A549 (cell line): ENCODE measurements around the gene CAB39.

Experiments used
- EHMT2 ChIP-seq: fragments of 200-600 bp; sonication (generic); IDR thresholded peaks from 2 replicates; pipeline ENCODE4 v1.6.1; 2016; ENCODE audit warnings: antibody characterized with exemption, low read depth, mild to moderate bottlenecking, moderate library complexity
- EP300 ChIP-seq, 2 experiments: fragments of >200 bp; sonication (Bioruptor Twin); formaldehyde crosslinking; IDR thresholded peaks; 2 replicates in 1 of 2; 3 replicates in 1 of 2; pipeline ENCODE4 v1.6.1; 2016 to 2017
- FOSL2 ChIP-seq, 2 experiments: fragments of 450-650 bp in 1 of 2; fragments of >200 bp in 1 of 2; sonication (Bioruptor Twin) in 1 of 2; formaldehyde crosslinking; IDR thresholded peaks; 2 replicates each; pipeline versions ENCODE4 v1.5.0 to v1.6.1; 2016 to 2020; ENCODE audit warnings: mild to moderate bottlenecking in 1 of 2, moderate library complexity in 1 of 2
- JUN ChIP-seq, 2 experiments: fragments of >200 bp; sonication (Bioruptor Twin); formaldehyde crosslinking; IDR thresholded peaks; 2 replicates in 1 of 2; 3 replicates in 1 of 2; pipeline ENCODE4 v1.6.1; 2016 to 2017
- MAZ ChIP-seq: fragments of 150-350 bp; IDR thresholded peaks from 2 replicates; pipeline ENCODE4 v1.6.1; 2014; ENCODE audit warnings: antibody characterized with exemption, low read depth, low read length, borderline replicate concordance
- MYC ChIP-seq: IDR thresholded peaks from 2 replicates; pipeline ENCODE4 v1.6.1; 2012; ENCODE audit warnings: mild to moderate bottlenecking, inconsistent platforms, low read length, improper control_type of control experiment, borderline replicate concordance
- POLR2A ChIP-seq: IDR thresholded peaks from 2 replicates; pipeline ENCODE4 v1.6.1; 2012; ENCODE audit warnings: mild to moderate bottlenecking, low read length
- RCOR1 ChIP-seq: fragments of 150-350 bp; IDR thresholded peaks from 2 replicates; pipeline ENCODE4 v1.6.1; 2014; ENCODE audit warnings: antibody characterized with exemption, low read length, low read depth
- RNF2 ChIP-seq: fragments of 200-600 bp; sonication (generic); IDR thresholded peaks from 2 replicates; pipeline ENCODE4 v1.6.1; 2016; ENCODE audit warnings: low read depth, mild to moderate bottlenecking, antibody characterized with exemption, moderate library complexity, borderline replicate concordance
- SMC3 ChIP-seq: fragments of >200 bp; sonication (Bioruptor Twin); formaldehyde crosslinking; IDR thresholded peaks from 3 replicates; pipeline ENCODE4 v1.6.1; 2018; ENCODE audit warnings: inconsistent platforms
- TF ChIP-seq, protein P1 (sequence below): fragments of >200 bp; sonication (Bioruptor Twin); formaldehyde crosslinking; IDR thresholded peaks from 3 replicates; pipeline ENCODE4 v1.5.1; 2016
- TF ChIP-seq, protein P2 (sequence below): fragments of 150-350 bp; IDR thresholded peaks from 2 replicates; pipeline ENCODE4 v1.6.1; 2014; ENCODE audit warnings: low read depth, mild to moderate bottlenecking, low read length
- TF ChIP-seq, protein P3 (sequence below): fragments of 450-650 bp; IDR thresholded peaks from 2 replicates; pipeline ENCODE4 v1.6.1; 2014; ENCODE audit warnings: antibody characterized with exemption

DNA sequence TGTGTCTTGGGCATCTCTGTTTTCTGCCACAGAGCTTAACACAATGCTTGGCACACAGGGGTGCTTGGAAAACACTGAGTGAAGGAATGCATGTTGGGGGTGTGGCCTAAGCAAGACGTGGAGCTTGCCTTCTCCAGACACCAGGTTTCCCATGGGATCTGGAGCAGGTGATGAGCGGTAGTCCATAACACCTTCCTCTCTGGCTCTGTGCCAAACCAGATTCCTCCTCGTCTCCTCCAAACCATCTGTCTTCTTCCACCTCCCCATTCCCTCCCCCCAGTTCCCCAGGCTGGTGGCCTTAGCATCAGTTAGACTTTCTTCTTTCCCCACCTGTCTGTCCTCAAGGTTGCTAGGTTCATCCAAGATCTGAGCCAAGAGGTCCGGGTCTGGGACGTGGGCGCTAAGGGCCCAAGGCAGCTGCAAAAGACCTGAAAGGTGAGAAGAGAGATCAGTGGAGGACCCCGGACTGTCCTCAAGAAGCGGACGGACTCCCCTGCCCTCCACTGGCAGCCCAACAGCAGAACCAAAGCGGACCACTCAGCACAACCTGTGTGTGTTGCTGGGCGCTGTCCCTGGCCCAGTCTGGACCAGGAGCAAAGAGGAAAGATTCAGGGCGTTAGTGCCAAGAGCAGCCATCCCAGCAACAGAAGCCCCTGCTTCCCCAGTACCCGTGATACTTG lies 150.9 kb downstream of the CAB39 start:
- TF ChIP-seq, protein P1, sequence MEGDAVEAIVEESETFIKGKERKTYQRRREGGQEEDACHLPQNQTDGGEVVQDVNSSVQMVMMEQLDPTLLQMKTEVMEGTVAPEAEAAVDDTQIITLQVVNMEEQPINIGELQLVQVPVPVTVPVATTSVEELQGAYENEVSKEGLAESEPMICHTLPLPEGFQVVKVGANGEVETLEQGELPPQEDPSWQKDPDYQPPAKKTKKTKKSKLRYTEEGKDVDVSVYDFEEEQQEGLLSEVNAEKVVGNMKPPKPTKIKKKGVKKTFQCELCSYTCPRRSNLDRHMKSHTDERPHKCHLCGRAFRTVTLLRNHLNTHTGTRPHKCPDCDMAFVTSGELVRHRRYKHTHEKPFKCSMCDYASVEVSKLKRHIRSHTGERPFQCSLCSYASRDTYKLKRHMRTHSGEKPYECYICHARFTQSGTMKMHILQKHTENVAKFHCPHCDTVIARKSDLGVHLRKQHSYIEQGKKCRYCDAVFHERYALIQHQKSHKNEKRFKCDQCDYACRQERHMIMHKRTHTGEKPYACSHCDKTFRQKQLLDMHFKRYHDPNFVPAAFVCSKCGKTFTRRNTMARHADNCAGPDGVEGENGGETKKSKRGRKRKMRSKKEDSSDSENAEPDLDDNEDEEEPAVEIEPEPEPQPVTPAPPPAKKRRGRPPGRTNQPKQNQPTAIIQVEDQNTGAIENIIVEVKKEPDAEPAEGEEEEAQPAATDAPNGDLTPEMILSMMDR: no peak
- no peak for TF ChIP-seq MAZ
- TF ChIP-seq RCOR1: no peak
- no peak for TF ChIP-seq EP300 (IDR thresholded peaks at IDR 0.05)
- no peak for TF ChIP-seq RNF2
- no peak for TF ChIP-seq SMC3
- TF ChIP-seq POLR2A: no peak
- TF ChIP-seq, protein P2, sequence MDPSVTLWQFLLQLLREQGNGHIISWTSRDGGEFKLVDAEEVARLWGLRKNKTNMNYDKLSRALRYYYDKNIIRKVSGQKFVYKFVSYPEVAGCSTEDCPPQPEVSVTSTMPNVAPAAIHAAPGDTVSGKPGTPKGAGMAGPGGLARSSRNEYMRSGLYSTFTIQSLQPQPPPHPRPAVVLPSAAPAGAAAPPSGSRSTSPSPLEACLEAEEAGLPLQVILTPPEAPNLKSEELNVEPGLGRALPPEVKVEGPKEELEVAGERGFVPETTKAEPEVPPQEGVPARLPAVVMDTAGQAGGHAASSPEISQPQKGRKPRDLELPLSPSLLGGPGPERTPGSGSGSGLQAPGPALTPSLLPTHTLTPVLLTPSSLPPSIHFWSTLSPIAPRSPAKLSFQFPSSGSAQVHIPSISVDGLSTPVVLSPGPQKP: no peak
- no peak for TF ChIP-seq MYC
- no peak for TF ChIP-seq JUN (IDR thresholded peaks at IDR 0.05)
- no peak for TF ChIP-seq EHMT2
- no peak for TF ChIP-seq FOSL2 (IDR thresholded peaks at IDR 0.05)
- TF ChIP-seq FOSL2 (CRISPR knock-in tag; IDR thresholded peaks at IDR 0.05): no peak
- TF ChIP-seq, protein P3, sequence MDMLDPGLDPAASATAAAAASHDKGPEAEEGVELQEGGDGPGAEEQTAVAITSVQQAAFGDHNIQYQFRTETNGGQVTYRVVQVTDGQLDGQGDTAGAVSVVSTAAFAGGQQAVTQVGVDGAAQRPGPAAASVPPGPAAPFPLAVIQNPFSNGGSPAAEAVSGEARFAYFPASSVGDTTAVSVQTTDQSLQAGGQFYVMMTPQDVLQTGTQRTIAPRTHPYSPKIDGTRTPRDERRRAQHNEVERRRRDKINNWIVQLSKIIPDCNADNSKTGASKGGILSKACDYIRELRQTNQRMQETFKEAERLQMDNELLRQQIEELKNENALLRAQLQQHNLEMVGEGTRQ: no peak
